Smooth muscle cell (in vitro differentiated cells): ENCODE measurements around the gene PHACTR3. TPM values are rescaled to one million over a fixed set of nuclear protein-coding genes. Genes with fewer than 3 reads are reported as not detected.

ENCODE experiments used
- DNase-seq: peaks from one replicate; lab custom pipeline; 2025; ENCODE audit not compliant: unreplicated experiment; lab: John Stamatoyannopoulos, UW
- H2AFZ ChIP-seq: fragments of 200-600 bp; sonication (generic); 2 replicates; pipeline ENCODE4 v1.6.0; 2016; ENCODE audit warnings: antibody characterized with exemption, low read depth, mild to moderate bottlenecking
- H3F3A ChIP-seq: fragments of 200-600 bp; sonication (generic); 2 replicates; pipeline ENCODE4 v1.6.0; 2017; ENCODE audit warnings: antibody characterized with exemption, low read depth
- H3K27ac ChIP-seq: fragments of 200-600 bp; sonication (generic); 2 replicates; pipeline ENCODE4 v1.5.1; 2016; ENCODE audit warnings: low read depth, mild to moderate bottlenecking
- H3K27me3 ChIP-seq: fragments of 200-600 bp; sonication (generic); 2 replicates; pipeline ENCODE4 v1.6.1; 2016; ENCODE audit warnings: low read depth, mild to moderate bottlenecking
- H3K36me3 ChIP-seq: fragments of 200-600 bp; sonication (generic); 2 replicates; pipeline ENCODE4 v1.5.1; 2016; ENCODE audit warnings: low read depth
- H3K4me1 ChIP-seq: fragments of 200-600 bp; sonication (generic); 2 replicates; pipeline ENCODE4 v1.5.1; 2016; ENCODE audit warnings: low read depth
- H3K4me2 ChIP-seq: fragments of 200-600 bp; sonication (generic); 2 replicates; pipeline ENCODE4 v1.6.0; 2016; ENCODE audit warnings: mild to moderate bottlenecking
- H3K4me3 ChIP-seq: fragments of 200-600 bp; sonication (generic); 2 replicates; pipeline ENCODE4 v1.5.1; 2016; ENCODE audit warnings: mild to moderate bottlenecking
- H3K79me2 ChIP-seq: fragments of 200-600 bp; sonication (generic); 2 replicates; pipeline ENCODE4 v1.6.0; 2016; ENCODE audit warnings: low read depth, mild to moderate bottlenecking
- H3K9ac ChIP-seq: fragments of 200-600 bp; sonication (generic); 2 replicates; pipeline ENCODE4 v1.6.0; 2016; ENCODE audit warnings: low read depth
- H3K9me3 ChIP-seq: fragments of 200-600 bp; sonication (generic); replicated peaks from 2 replicates; pipeline ENCODE4 v1.5.1; 2016; ENCODE audit warnings: low read depth
- H4K20me1 ChIP-seq: fragments of 200-600 bp; sonication (generic); 2 replicates; pipeline ENCODE4 v1.6.0; 2016; ENCODE audit warnings: low read depth
- WGBS: methylation state at CpG from one replicate; pipeline ENCODE4 v1.1.7; 2016; ENCODE audit warnings: low lambda C conversion rate; 5-methylcytosine and 5-hydroxymethylcytosine counted together
- polyA plus RNA-seq: library from polyadenylated mRNA; unstranded; fragments of >200 nt; fragmentation: Nextera tagmentation; extraction: Ambion mirVana; gene quantifications from 2 replicates; pipeline ENCODE4 v1.2.1, GENCODE V29; 2016
- total RNA-seq: library from RNA; depleted of rRNA; stranded (reverse); fragments of >200 nt; gene quantifications from 2 replicates; pipeline ENCODE4 v1.2.3, GENCODE V29; 2014
- TF ChIP-seq, protein P1 (sequence below): fragments of 200-600 bp; sonication (generic); IDR thresholded peaks from 2 replicates; pipeline ENCODE4 v1.5.1; 2017; ENCODE audit warnings: borderline replicate concordance, mild to moderate bottlenecking, antibody characterized with exemption; ENCODE audit not compliant: insufficient read depth, poor library complexity, severe bottlenecking

Gene PHACTR3
- total and polyA plus RNA-seq, 2 experiments from 2014 or later: 0.76 to 2.6 TPM

DNA sequence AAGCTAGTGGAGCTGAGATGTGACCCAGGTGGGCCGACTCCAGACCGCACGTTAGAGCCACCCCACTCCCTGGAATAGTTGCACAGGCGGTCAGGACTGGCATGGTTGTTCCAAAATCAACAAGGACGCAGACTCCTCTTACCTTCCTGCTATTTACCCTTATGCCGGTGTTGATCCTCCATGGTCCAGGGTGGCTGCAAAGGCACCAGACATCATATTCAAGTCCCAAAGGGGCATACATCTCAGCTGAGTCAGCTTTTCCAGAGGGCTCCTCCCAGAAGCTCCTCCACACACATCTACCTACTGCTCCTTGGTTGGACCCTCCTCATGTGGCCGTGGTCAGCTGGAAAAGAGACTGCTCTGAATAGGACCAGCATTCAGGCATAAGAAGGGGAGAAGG is 216.9 kb downstream of the PHACTR3 start:
- no peak for DNase-seq
- Histone ChIP-seq H3F3A (no peaks in the 10 kb centered on the region), H2AFZ (no peak overlapping the region), H3K9ac (no peak overlapping the region), H4K20me1 (no peaks in the 10 kb centered on the region), H3K4me3 (no peak overlapping the region), H3K27ac (no peak overlapping the region), H3K36me3 (no peaks in the 10 kb centered on the region), H3K9me3 (no peaks in the 10 kb centered on the region), H3K4me1 (no peaks in the 10 kb centered on the region), H3K79me2 (no peaks in the 10 kb centered on the region), H3K27me3 (no peaks in the 10 kb centered on the region), H3K4me2 (no peak overlapping the region)
- WGBS: 97% methylated on average over 7 of the region's 7 CpGs
- TF ChIP-seq, protein P1, sequence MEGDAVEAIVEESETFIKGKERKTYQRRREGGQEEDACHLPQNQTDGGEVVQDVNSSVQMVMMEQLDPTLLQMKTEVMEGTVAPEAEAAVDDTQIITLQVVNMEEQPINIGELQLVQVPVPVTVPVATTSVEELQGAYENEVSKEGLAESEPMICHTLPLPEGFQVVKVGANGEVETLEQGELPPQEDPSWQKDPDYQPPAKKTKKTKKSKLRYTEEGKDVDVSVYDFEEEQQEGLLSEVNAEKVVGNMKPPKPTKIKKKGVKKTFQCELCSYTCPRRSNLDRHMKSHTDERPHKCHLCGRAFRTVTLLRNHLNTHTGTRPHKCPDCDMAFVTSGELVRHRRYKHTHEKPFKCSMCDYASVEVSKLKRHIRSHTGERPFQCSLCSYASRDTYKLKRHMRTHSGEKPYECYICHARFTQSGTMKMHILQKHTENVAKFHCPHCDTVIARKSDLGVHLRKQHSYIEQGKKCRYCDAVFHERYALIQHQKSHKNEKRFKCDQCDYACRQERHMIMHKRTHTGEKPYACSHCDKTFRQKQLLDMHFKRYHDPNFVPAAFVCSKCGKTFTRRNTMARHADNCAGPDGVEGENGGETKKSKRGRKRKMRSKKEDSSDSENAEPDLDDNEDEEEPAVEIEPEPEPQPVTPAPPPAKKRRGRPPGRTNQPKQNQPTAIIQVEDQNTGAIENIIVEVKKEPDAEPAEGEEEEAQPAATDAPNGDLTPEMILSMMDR: no peak

DNA sequence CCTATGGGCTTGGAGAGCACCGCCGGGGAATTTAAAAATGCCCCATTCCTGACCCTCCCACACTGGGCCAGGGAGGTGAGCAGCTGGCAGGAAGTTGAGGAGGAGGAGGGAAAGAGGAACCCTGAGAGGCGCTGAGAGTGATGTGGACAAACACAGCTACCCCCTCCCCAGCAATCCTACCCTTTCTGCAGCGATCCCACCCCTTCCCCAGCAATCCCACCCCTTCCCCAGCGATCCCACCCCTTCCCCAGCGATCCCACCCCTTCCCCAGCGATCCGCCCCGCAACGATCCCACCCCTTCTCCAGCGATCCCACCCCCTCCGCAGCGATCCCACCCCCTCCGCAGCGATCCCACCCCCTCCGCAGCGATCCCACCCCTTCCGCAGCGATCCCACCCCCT is 217.4 kb downstream of the PHACTR3 start:
- no peak overlapping the region for H3K27ac ChIP-seq
- TF ChIP-seq, protein P1: no peak
- no peak overlapping the region for H3K9ac ChIP-seq
- H3F3A ChIP-seq: no peaks in the 10 kb centered on the region
- no peaks in the 10 kb centered on the region for H3K79me2 ChIP-seq
- no peak overlapping the region for H3K4me2 ChIP-seq
- H3K4me1 ChIP-seq: no peaks in the 10 kb centered on the region
- 90% methylated on average over 3 of the region's 19 CpGs for WGBS
- no peak overlapping the region for H2AFZ ChIP-seq
- H3K27me3 ChIP-seq: no peaks in the 10 kb centered on the region
- DNase-seq: no peak
- no peak overlapping the region for H3K4me3 ChIP-seq
- H4K20me1 ChIP-seq: no peaks in the 10 kb centered on the region
- no peaks in the 10 kb centered on the region for H3K36me3 ChIP-seq
- H3K9me3 ChIP-seq: no peaks in the 10 kb centered on the region

DNA sequence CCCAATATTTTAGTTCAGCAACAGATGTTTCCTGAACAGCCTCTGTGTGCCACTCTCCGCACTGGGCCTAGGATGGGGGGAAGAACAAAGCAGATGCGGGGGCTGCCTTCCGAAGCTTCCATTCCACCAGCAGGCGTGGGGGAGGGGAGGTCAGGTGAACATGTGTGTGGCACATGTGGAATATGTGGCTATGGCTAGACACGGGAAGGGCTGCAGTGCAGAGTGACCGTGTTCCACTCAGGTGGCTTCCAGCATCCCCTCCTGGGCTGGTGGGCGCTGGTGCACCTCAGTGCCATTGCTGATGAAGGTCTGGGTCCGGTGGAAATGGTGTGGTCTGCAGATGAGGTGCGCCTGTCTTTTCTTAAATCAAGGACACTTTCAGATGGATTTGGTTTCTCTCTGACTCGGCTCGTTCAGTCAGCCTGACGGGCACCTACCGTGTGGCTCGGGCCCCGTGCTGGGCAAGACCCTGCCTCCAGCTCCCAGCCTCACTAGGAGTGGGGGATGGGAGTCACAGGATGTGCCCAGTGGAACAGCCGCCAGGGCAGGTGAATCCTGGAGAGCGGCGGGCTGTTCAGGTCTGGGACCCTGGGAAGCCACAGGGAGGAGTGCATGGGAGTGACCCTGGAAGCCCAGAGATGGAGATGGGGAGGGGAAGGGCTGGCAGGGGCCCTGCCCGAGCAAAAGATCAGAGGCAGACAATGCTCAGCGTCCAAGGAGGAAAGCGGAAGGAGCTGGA is 218.1 kb downstream of the PHACTR3 start:
- H2AFZ ChIP-seq: no peak overlapping the region
- H3K79me2 ChIP-seq: no peaks in the 10 kb centered on the region
- no peaks in the 10 kb centered on the region for H3K9me3 ChIP-seq
- no peaks in the 10 kb centered on the region for H3F3A ChIP-seq
- no peak for DNase-seq
- H3K27ac ChIP-seq: no peak overlapping the region
- H3K9ac ChIP-seq: no peak overlapping the region
- no peaks in the 10 kb centered on the region for H3K36me3 ChIP-seq
- H3K4me1 ChIP-seq: no peaks in the 10 kb centered on the region
- no peaks in the 10 kb centered on the region for H4K20me1 ChIP-seq
- no peaks in the 10 kb centered on the region for H3K27me3 ChIP-seq
- 89% methylated on average over 21 of the region's 21 CpGs for WGBS
- no peak overlapping the region for H3K4me2 ChIP-seq
- TF ChIP-seq, protein P1: no peak
- no peak overlapping the region for H3K4me3 ChIP-seq

DNA sequence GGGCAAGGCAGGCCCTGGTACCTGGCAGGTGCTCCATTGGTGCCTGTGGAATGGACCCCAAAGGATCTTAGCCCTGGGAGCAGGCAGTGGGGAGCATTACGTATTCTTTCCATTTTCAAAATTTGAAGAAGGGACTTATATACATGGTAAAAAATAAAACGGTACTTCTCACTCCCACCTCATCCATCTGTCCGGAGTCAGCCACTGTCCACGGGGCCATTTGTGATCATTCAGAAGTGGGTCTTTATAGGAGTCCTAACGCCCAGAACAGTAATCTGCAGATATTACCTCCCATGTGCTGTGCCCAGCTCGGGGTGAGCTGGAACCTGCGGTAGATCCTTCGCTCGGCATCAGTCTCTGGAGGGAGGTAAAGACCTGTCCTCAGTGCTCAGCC is 218.7 kb downstream of the PHACTR3 start:
- no peak for DNase-seq
- Histone ChIP-seq H3K4me3 (no peak overlapping the region), H3K4me2 (no peak overlapping the region), H3K9ac (no peak overlapping the region), H3K36me3 (no peaks in the 10 kb centered on the region), H4K20me1 (no peaks in the 10 kb centered on the region), H3K4me1 (no peaks in the 10 kb centered on the region), H2AFZ (no peak overlapping the region), H3K9me3 (no peaks in the 10 kb centered on the region), H3K27me3 (no peaks in the 10 kb centered on the region), H3K79me2 (no peaks in the 10 kb centered on the region), H3F3A (no peaks in the 10 kb centered on the region), H3K27ac (no peak overlapping the region)
- 84% methylated on average over 9 of the region's 9 CpGs for WGBS
- TF ChIP-seq, protein P1: no peak
